GM12891 (cell line): ENCODE results near the gene OTUD5.
"Not testable (repeated sequence)": the region's sequence is repeated elsewhere in the genome, so short reads cannot be mapped to it uniquely, and the experiment has no call there.

Source experiments
- DNase-seq: peaks from one replicate; pipeline ENCODE4 v3.0.0; 2011; ENCODE audit warnings: low spot score; ENCODE audit not compliant: insufficient read length
- FAIRE-seq: peaks from 2 replicates; lab custom pipeline; 2011; peaks lifted over from hg19 to GRCh38; lab: Jason Lieb, UNC
- PAX5 ChIP-seq: IDR thresholded peaks from 2 replicates; pipeline ENCODE4 v1.6.1; 2011; ENCODE audit warnings: low read length, moderate library complexity, mild to moderate bottlenecking; ENCODE audit not compliant: insufficient read depth, severe bottlenecking
- POLR2A ChIP-seq: IDR thresholded peaks from 2 replicates; pipeline ENCODE4 v1.6.1; 2011; ENCODE audit warnings: low read depth, low read length, control low read depth
- POLR2AphosphoS5 ChIP-seq: IDR thresholded peaks from 2 replicates; pipeline ENCODE4 v1.6.1; 2011; ENCODE audit warnings: low read depth, low read length, control low read depth
- POU2F2 ChIP-seq: IDR thresholded peaks from 2 replicates; pipeline ENCODE4 v1.6.1; 2011; ENCODE audit warnings: low read depth, mild to moderate bottlenecking, control low read depth, low read length, moderate library complexity
- SPI1 ChIP-seq: IDR thresholded peaks from 2 replicates; pipeline ENCODE4 v1.6.1; 2011; ENCODE audit warnings: low read depth, low read length, control low read depth
- TAF1 ChIP-seq: IDR thresholded peaks from 2 replicates; pipeline ENCODE4 v1.6.1; 2011; ENCODE audit warnings: low read depth, low read length, control low read depth

OTUD5 gene

DNA sequence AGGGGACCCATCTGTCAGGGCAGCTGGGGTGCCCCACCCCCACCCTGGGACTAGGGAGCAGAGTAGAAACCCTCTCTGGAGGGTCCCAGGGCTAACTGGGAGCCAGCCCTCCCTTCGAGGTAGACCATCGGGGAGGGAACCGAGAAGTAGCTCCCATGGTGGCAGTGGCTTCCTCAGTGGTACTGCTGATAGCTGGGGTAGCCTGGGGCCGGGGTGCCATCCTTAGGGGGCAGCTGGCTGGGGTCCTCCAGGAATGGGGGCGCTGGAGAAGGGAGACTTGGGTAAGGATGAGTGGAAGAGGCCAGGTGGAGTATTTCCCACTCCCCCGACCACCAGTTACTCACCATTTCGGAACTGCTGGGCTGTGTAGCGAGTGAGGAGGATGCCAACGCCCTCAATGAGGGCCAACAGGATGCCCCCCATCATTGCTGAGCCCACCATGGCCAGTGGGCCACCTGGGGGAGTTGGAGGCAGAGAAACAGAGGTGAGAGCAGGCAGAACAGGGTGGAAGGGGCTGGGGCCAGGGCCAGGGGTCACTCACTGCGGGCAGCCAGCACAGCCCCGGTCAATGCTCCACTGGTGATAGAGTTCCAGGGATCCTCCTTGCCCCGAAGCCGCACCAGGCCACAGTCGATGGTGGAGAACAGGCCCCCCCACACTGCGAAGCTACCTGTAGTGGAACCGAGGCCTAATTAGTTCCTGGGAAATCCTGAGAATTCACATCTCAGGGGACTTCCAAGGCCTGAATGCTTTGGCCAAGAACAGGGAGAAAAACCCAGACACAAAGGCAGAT is 63.7 kb downstream of the OTUD5 start:
- FAIRE-seq, result no peak
- TF ChIP-seq TAF1 (no peak), POLR2A (no peak), PAX5 (no peak), POLR2AphosphoS5 (no peak), POU2F2 (no peak), SPI1 (no peak)
- no peak for DNase-seq

DNA sequence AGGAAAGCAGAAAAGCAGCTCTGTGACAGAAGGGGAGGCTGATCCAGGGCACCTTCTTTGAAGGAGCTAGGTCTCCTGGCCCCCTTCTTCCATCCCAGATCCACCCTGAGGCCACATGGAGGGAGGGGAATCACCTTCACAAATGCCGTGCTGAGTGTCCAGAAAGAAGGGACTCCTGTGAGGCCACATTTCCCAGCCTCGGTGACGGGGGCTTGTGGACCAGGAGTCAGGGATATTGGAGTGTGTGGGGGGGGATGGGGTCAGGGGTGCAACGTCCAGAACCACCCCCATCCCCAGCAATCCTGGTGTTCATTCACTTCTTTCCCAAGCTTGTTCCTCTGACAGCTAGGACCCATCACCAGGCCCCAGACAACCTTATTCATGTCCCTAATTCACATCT is 64.5 kb downstream of the OTUD5 start:
- DNase-seq (no peak), FAIRE-seq (no peak)
- TF ChIP-seq POLR2AphosphoS5, result no peak
- no peak for TF ChIP-seq POLR2A
- TF ChIP-seq POU2F2, result no peak
- no peak for TF ChIP-seq TAF1
- TF ChIP-seq SPI1, result no peak
- no peak for TF ChIP-seq PAX5

DNA sequence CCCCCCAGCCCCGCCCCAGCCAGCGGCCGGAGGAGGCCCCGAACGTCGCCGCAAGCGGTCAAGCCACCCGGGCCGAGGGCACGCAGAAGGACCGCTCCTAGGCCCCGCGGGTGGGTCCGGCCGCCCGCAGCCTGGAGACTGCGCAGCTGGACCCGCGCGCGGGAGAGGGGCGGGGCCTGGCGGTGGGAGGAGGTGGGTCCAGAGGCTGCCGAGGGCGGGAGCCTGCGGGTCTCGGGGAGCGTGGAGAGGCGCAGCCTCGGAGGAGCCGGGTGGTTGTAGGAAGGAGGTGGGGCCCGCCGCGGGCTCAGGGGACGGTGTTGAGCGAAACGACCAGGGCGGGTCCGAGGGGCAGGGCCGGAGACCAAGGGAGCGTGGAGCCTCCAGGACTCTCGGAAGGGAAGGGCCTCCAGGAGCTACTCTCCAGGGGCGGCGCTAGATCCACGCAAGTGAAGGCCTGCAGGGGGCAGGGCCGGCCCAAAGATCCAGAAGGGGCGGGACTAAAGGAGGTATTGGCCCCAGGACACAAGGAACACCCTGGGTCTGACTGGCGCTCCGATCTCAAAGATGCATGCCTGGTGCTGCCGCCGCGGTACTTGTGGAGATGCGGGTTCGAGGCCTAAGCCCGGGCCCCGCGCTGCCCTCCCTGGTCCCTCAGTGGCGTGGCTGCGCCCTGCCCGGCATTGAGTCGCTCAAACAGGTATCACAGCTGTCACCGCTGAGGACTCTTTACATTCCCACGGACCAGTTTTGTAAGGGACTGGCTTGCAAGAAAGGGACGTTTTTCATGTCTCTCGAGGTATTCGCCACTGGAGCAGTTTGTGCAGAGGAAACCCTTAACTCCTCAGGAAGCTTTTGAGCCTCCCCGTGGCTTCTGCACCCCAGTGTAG is 65.8 kb downstream of the OTUD5 start:
- FAIRE-seq (peak; percentile 87), DNase-seq (peak; percentile 57)
- TF ChIP-seq SPI1 (no peak), POLR2A (no peak), TAF1 (no peak), POU2F2 (no peak), POLR2AphosphoS5 (no peak), PAX5 (no peak)

DNA sequence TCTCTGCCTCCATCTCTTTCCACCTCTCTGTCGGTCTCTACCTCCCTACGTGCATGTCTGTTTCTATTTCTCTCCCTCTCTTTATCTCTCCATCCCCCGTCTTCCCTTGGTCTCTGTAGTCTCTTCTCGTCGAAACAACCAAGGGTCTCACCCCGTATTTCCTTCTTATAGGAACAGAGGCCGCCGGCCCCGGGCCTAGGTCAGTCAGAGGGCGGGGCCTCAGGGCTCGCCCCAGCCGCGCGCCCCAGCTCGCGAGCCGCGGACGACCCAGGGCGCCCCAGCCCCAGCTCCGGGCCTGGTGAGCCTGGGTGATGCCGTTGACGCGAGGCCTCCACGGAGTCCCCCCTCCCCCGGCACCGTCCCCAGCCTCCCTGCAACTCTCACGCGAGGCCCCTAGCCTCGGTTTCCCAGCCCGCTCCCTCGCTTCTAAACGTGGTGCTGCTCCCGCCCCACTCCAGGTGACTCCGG is 66.4 kb downstream of the OTUD5 start:
- no peak for DNase-seq
- peak; percentile 52 for FAIRE-seq

DNA sequence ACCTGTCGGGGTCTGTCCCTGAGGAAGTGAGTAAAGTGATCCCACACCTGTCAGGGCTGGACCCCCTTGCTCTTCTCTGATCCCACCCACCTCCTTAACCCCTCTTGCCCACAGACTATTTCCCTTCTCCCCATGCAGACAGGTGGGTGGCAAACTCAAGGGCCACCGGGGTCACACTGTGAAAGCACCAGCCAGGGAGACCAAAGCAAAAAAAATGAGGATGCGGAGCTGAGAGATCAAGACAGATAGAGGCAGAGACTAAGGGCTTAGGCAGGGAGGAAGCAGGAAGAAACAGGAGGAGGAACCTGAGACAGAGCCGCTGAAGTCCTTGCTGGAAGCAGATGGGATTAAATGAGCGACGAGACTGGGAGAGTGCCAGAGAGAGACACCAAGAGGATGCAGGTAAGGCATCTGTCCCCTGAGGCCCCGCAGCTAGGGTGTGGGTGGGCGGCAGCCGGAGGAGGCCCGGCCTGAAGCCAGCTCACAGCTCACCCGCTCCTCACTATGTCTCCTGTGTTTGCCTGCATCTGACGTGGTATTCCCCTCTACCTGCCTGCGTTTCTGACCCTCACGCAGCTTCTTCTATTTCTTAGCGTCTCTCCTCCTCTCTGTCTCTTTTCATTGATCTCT is 67.0 kb downstream of the OTUD5 start:
- DNase-seq (no peak), FAIRE-seq (peak; percentile 41)
- TF ChIP-seq SPI1 (no peak), TAF1 (no peak), POLR2A (no peak), POU2F2 (no peak), POLR2AphosphoS5 (no peak), PAX5 (no peak)

More for the DNA sequence above, 66.4 kb downstream of the OTUD5 start:
- TF ChIP-seq POLR2AphosphoS5, result no peak
- no peak for TF ChIP-seq PAX5
- no peak for TF ChIP-seq TAF1
- TF ChIP-seq SPI1, result no peak
- TF ChIP-seq POU2F2, result no peak
- no peak for TF ChIP-seq POLR2A

DNA sequence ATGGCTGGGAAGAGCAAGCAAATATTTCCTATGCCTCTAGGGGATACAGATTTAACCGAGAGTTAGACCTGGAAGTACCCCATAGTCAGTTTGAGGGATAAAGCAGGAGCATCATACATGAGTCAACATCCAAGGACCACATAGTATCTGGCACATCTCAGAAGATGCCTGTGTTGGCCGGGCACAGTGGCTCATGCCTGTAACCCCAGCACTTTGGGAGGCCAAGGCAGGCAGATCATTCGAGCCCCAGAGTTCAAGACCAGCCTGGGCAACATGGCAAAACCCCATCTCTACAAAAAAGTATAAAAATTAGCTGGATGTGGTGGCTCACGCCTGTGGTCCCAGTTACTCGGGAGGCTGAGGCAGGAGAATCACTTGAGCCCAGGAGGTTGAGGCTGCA is 70.8 kb downstream of the OTUD5 start:
- not testable (repeated sequence) for DNase-seq, FAIRE-seq

DNA sequence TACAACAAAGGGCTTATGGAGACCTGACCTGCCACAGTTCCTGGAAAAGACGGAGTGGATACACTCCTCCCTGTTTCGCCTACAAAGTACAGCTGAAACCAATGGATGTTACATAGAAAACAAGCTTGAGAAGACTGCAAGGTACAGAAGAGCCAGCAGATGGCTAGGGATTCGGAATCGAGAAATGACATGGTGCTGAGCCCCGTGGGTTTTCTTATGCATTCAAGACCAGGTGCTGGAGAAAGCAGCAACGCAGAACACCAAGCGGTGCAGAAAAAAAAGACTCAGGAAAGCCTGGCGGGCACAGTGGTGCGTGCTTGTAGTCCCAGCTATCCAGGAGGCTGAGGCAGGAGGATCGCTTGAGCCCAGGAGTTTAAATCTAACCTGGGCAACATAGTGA is 73.7 kb downstream of the OTUD5 start:
- FAIRE-seq (no peak), DNase-seq (no peak)
- TF ChIP-seq TAF1 (no peak), PAX5 (no peak), POLR2AphosphoS5 (no peak), POLR2A (no peak), POU2F2 (no peak), SPI1 (no peak)

DNA sequence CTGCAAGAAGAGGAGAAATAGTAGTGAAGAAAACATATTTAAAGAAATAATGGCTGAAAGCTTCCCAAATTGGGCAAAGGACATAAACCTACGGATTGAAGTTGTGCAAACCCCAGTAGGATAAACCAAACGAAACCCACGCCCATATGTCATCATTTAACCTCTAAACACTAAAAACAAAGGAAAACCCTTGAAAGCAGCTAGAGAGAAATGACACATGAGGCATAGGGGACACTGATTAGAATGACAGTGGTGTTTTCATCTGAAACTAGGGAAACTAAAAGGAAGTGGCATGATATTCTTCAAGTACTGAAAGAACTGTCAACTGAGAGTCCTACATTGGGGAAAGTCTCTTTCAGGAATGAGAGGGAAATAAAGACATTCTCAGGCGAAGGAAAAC is 80.5 kb downstream of the OTUD5 start:
- not testable (repeated sequence) for FAIRE-seq, DNase-seq
